GM19463 (cell line): ENCODE measurements around the gene ADAMTS6.

Source experiments
- ATAC-seq: cut with Tn5 transposase; IDR thresholded peaks from one replicate; pipeline ENCODE4 v1.9.1; 2021; ENCODE audit warnings: mild to moderate bottlenecking, moderate library complexity; ENCODE audit not compliant: unreplicated experiment

Gene ADAMTS6

DNA sequence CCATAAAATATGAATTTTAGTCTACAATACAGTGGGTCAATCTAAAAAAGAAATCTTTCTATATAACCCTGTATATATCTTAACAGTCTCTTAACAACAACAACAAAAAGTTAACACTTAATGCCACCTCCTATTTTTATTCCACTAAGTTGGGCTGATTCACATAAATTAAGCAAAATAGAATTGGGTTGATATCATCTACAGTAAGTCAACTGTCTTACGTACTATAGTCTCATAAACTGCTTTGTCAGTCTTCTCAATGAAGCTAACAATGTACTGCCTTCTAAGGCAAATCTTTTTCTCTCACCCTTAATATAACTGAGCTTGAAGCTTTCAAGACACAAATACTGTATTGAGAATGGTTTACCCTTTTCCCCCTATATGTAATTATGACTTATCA lies 185.7 kb downstream of the ADAMTS6 start:
- no peak for ATAC-seq

DNA sequence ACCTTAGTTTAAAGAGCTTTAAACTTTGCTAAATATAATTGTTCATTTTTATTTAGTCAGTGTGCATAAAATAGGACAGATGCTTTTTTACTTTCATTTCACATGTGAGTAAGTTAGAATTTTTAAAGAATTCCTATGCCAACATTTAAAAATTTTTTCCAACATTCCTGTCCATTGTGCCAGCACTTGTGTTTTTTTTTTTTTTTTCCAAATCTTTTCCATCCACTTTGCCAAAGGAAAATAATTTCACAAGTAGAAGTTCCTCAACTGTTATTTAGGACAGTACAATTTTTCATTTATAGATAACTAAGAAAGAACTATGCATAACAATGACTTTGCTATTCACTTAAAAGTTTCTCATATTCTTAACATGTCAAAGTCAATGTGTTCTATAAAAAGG lies 189.5 kb downstream of the ADAMTS6 start:
- no peak for ATAC-seq

DNA sequence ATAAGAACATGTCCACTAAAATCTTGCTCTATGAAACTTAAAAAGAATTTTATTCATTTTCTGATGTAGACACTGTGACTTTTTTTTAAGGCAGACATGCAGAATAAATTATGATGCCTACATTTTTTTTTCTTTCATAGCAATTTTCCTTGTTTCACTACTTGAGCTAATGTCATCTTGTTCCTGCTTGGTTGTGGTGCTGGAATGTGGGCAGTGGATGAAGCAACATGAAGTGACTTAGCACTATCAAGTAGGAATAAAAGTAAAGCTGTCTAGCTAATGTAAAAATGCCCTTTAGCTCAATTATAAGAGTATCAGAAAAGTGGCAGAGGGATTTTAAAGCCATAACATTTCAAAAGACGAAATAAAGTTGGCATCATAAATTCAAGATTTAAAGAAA lies 191.0 kb downstream of the ADAMTS6 start:
- no peak for ATAC-seq

DNA sequence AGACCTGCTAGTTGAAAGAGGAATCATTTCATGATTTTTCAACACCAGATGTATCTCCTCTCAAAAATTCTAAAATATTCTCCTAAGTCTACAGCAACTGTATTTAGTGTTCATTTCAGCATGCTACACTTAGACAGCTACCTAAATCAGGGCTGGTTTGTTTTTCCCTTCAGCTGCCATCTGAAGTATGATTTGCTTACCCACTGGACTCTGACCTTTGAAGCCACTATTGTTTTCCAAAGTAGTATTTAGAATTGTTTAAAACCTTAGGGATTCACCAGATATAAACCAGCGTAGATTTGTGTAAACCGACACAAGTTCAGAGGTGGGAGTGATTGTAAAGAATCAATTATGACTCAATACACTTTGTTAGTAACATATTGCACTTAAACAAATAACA lies 193.1 kb downstream of the ADAMTS6 start:
- ATAC-seq: no peak

DNA sequence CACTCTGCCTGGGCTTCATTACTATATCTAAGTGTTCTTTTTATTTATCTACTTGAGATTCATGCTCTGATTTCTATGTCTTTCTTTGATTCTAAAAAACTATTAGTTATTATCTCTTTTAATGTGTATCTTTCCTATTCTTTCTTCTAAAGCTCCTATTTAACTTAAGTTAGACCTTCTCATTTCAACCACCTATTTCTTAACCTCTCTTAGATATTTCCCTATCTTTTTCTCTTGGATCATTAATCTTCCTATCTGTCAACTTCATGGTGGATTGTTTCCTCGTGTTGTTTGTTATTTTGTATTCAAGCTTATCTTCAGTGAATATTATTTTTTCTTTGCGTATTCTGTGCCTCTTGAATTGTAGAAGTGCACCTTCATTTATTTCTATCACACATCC lies 202.1 kb downstream of the ADAMTS6 start:
- no peak for ATAC-seq

DNA sequence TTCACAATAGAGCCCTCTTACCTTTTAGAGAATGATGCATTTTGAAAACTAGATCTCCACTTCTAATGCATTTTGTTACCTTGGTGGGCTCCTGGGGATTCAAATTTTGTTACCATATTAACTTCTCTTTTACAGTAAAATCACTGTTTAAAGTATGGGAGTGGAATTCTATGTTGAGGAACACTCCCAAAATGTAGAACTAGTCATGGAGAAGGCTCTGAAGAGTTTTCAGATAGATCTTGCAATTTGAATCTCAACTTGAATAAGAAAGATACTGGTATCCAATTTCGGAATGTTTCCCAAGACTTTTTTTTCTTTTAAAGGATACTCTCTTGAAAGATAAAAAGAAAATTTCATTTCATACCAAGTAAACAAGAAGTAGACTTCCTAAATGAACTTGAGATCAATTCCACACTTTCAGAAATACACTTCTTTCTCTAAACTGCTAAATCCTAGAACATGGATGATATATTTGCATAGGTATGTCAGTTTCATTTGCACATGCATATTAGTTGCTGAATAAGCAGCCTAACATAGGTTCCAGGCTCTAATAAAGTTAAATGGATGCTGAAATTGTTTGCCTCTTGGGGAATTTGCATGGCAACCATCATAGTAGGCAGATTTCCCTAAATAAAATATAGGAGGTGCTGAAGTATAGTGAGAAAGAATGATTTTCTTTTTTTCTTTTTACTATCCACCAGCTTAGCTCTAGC lies 205.4 kb downstream of the ADAMTS6 start:
- no peak for ATAC-seq

DNA sequence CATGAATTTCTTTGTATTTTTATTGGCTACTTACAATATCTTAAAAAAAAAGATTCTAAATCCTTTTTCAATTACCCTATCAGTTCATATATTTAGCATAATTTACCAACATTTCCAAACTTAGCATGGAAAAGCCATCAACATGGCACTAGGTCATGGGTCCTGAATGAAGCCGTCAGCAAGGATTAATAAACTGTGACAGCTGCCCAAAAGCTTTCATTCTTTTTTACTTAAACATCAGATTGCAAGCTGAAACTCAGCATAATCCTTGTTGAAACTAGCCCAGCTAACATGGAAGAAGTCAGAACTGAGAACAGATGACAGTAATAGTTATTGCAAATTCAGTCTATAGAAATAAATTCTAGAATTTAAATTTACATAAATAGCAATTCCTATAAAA lies 209.8 kb downstream of the ADAMTS6 start:
- no peak for ATAC-seq

GRCh38 chr5:65268525-65268924 lies 213.2 kb downstream of the ADAMTS6 start:
- no peak for ATAC-seq

DNA sequence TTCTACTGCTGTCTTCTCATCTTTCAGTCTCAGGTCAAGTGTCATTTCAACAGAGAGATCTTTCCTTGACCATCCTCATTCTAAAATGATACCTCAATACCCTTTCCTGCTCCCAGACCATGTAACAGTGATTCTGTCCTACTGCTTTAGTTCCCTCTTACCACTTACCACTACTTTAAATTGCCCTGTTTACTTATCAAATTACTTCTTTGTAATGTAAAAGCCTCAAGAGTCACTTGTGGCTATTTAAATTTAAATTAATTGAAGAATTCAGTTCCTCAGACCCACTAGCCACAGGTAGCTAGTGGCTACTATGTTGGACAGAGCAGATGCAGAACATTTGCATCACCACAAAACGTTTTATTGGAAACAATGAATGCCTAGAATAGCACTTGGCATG lies 217.3 kb downstream of the ADAMTS6 start:
- ATAC-seq: no peak

GRCh38 chr5:65263321-65263720 lies 218.4 kb downstream of the ADAMTS6 start:
- ATAC-seq: no peak

GRCh38 chr5:65262649-65263059 lies 219.1 kb downstream of the ADAMTS6 start:
- ATAC-seq: no peak

GRCh38 chr5:65262096-65262495 lies 219.6 kb downstream of the ADAMTS6 start:
- ATAC-seq: no peak

DNA sequence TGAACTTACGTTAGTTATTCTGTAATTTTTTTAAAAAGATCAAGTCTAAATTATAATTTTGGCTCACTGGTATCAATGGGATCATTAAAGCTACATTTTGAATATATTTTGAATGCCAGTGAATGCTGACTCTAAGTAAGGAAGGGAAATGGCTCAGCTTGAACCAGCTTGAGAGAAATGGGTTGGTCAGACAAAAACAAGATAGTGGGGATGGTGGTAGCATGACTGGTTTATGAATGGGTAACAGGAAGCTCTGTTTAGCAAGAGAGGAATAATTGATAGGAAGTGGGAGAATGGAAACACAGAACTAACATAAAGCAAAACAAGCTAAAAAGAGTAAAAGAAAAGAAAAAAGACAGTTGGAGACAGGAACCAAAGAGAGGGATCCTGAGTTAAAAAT lies 220.2 kb downstream of the ADAMTS6 start:
- no peak for ATAC-seq

- ATAC-seq: no peak
Observed at GRCh38 chr5:65255294-65255693, 226.4 kb downstream of the ADAMTS6 start.

DNA sequence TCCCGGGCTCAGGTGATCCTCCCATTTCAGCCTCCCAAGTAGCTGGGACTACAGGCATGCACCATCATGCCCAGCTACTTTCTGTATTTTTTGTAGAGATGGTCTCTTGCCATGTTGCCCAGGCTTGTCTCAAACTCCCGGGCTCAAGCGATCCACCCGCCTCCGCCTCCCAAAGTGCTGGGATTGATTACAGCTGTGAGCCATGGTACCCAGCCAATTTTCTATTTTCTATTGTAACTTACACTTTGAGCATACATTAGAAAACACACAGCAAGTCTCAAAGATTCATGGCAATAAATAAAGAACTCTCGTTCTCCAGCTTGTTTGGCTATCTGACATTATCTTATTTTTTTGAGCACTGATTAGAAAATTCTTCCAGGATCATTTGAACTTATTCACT lies 228.7 kb downstream of the ADAMTS6 start:
- no peak for ATAC-seq

DNA sequence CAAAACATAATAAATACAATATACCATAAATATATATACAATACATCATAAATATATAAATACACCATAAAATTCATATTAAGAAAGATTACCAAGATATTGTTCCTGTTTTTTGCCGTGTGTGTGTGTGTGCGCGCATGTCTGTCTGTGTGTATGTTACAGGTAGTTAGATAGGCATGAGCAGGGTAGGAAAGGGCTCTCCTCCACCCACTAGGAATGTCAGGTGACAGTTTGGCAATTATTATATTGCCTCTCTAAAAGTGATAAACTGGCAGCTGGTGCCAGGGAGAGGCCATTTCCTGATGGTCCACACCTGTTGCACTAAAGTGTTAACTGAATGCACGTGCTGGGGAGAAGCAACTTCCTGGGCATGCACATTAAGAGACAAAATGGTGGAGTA lies 232.8 kb downstream of the ADAMTS6 start:
- no peak for ATAC-seq

DNA sequence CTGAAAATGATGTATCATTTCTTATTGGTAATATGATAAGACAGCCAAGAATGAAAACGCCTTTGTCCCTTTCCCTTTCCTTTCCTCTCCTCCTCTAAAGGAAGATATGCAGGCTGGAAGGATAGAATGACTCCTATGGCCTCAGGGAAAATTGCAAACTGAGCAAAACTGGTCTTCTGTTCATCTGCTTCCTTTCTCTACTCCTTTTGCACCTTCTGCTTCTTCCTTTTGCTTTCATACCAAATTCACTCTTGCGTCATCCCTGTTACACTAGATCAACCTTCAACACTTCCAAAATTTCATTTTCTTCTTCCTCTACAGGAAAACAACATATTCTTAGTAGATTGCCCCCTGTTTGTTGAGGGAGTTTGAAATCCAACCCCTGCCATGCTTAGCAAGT lies 234.1 kb downstream of the ADAMTS6 start:
- no peak for ATAC-seq

GRCh38 chr5:65246741-65247140 lies 235.0 kb downstream of the ADAMTS6 start:
- ATAC-seq: no peak

- ATAC-seq: no peak
Observed at GRCh38 chr5:65244031-65244430, 237.7 kb downstream of the ADAMTS6 start.

GRCh38 chr5:65243161-65243560 lies 238.6 kb downstream of the ADAMTS6 start:
- no peak for ATAC-seq

- ATAC-seq: no peak
Observed at GRCh38 chr5:65229841-65230240, 251.9 kb downstream of the ADAMTS6 start.

DNA sequence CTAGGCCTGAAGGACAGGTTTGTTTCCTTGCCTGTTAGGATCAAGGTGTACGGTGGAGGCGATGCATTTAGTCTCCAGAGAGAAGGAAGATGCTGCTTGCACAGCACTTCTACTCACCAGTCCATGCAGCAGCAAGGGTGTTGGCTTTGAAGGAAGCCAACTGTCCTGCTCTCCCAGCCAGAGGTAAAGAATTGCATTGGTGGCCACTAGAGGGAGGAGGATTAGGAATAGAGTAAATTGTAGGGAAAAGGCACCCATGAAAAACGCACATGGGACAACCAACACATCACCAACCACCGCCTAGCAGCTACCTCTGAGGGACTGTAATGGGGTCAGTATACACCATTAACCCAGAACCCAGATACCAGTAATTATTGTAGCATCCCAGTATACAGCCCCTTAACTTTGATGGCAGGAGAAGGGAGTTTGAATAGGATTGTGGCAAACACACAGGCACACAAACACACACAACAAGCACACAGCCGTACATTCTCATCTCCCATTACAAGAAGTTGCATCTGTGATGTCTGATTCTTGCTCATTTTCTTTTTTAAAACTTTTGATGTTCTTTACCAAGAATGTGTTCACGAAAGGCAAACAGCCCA lies 267.7 kb downstream of the ADAMTS6 start:
- no peak for ATAC-seq

DNA sequence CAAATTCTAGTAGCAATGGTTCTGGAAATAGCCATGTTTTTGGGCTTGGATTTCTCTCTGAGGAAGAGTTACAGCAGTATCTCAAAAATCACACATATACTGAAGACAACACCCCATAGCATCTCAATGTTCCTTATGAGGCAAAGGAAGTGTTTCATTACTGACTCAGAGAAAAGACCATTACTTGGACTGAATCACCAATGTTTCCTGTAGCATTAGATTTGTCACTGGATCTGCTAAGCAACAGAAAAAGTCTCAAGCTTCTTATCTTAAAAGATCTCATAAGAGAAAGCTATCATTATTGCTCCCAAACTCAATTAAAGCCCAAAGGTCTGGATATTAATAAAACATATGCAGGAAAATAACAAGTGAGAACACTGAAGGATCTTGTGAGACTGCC lies 272.4 kb downstream of the ADAMTS6 start:
- no peak for ATAC-seq
